Lower leg skin (tissue), 3 donors: ENCODE measurements around the gene GPN1.

Source experiments
- CTCF ChIP-seq, 3 donors: fragments of 450-650 bp; IDR thresholded peaks; one replicate each; pipeline ENCODE4 v1.5.1; 2016; ENCODE audit warnings: antibody characterized with exemption in 3 of 3, mild to moderate bottlenecking in 3 of 3, moderate library complexity in 2 of 3
- POLR2A ChIP-seq, 2 donors: fragments of 450-650 bp; IDR thresholded peaks; one replicate each; pipeline ENCODE4 v1.6.1; 2016 to 2017; ENCODE audit warnings: antibody characterized with exemption in 2 of 2, mild to moderate bottlenecking in 1 of 2, moderate library complexity in 1 of 2

GRCh38 chr2:27621524-27621923, 7.3 kb upstream of the GPN1 start:
- TF ChIP-seq CTCF (IDR thresholded peaks at IDR 0.05): no peak
- TF ChIP-seq POLR2A (IDR thresholded peaks at IDR 0.05): no peak
